Neutrophil (primary cell): ENCODE results near the gene ATXN1.

Experiments used
- H3K27ac ChIP-seq: fragments of 200-600 bp; sonication (generic); 2 replicates; pipeline ENCODE4 v1.5.1; 2016; ENCODE audit warnings: mild to moderate bottlenecking, moderate library complexity
- H3K27me3 ChIP-seq: fragments of 200-600 bp; sonication (generic); 2 replicates; pipeline ENCODE4 v1.6.0; 2016; ENCODE audit warnings: mild to moderate bottlenecking
- H3K36me3 ChIP-seq: fragments of 200-600 bp; sonication (generic); 2 replicates; pipeline ENCODE4 v1.5.1; 2017
- H3K4me1 ChIP-seq, 2 experiments: fragments of 200-600 bp in 1 of 2; sonication (generic) in 1 of 2; 1 replicate in 1 of 2; 2 replicates in 1 of 2; pipeline versions ENCODE4 v1.5.1 to v1.6.1; 2013 to 2016; ENCODE audit warnings: low read depth in 1 of 2, low read length in 1 of 2, mild to moderate bottlenecking in 1 of 2, moderate library complexity in 1 of 2; ENCODE audit not compliant: control insufficient read depth in 1 of 2, insufficient read depth in 1 of 2
- H3K4me3 ChIP-seq, 2 experiments: fragments of 200-600 bp in 1 of 2; sonication (generic) in 1 of 2; 1 replicate in 1 of 2; 2 replicates in 1 of 2; pipeline ENCODE4 v1.5.1; 2013 to 2016; ENCODE audit warnings: low read depth in 1 of 2, low read length in 1 of 2, mild to moderate bottlenecking in 1 of 2, moderate library complexity in 1 of 2
- H3K9me3 ChIP-seq: fragments of 200-600 bp; sonication (generic); 2 replicates; pipeline ENCODE4 v1.5.1; 2016
- CTCF ChIP-seq: fragments of 200-600 bp; sonication (generic); IDR thresholded peaks from 2 replicates; pipeline ENCODE4 v1.5.1; 2016; ENCODE audit warnings: antibody characterized with exemption

The ATXN1 gene

GRCh38 chr6:16653226-16653625 is 108.0 kb downstream of the ATXN1 start:
- H3K4me1 ChIP-seq = peaks cover 3 to 9% of the 10 kb centered on the region in 2 experiments
- no peak overlapping the region for H3K27ac ChIP-seq
- H3K4me3 ChIP-seq = no peak overlapping the region
- no peak for TF ChIP-seq CTCF
- peaks cover 34% of the 10 kb centered on the region for H3K36me3 ChIP-seq
- H3K9me3 ChIP-seq = no peaks in the 10 kb centered on the region
- no peaks in the 10 kb centered on the region for H3K27me3 ChIP-seq

GRCh38 chr6:16651871-16652270 is 109.4 kb downstream of the ATXN1 start:
- Histone ChIP-seq H3K9me3 (no peaks in the 10 kb centered on the region), H3K4me3 (no peak overlapping the region), H3K27me3 (no peaks in the 10 kb centered on the region), H3K27ac (peak overlapping the region; percentile 27), H3K4me1 (peaks cover 17 to 23% of the 10 kb centered on the region in 2 experiments), H3K36me3 (peaks cover 26% of the 10 kb centered on the region)
- no peak for TF ChIP-seq CTCF

GRCh38 chr6:16649890-16650289 is 111.4 kb downstream of the ATXN1 start:
- Histone ChIP-seq H3K36me3 (peaks cover 19% of the 10 kb centered on the region), H3K4me1 (peaks cover 18 to 23% of the 10 kb centered on the region in 2 experiments), H3K27ac (no peak overlapping the region), H3K4me3 (no peak overlapping the region), H3K27me3 (no peaks in the 10 kb centered on the region), H3K9me3 (no peaks in the 10 kb centered on the region)
- TF ChIP-seq CTCF = no peak

- TF ChIP-seq CTCF = no peak
- no peak overlapping the region for H3K27ac ChIP-seq
- H3K4me1 ChIP-seq = peaks cover 18 to 23% of the 10 kb centered on the region in 2 experiments
- H3K27me3 ChIP-seq = no peaks in the 10 kb centered on the region
- H3K4me3 ChIP-seq = no peak overlapping the region
- H3K9me3 ChIP-seq = no peaks in the 10 kb centered on the region
- H3K36me3 ChIP-seq = peaks cover 24% of the 10 kb centered on the region
These were observed 112.0 kb downstream of the ATXN1 start for GRCh38 chr6:16649241-16649640.

GRCh38 chr6:16648003-16648402 is 113.3 kb downstream of the ATXN1 start:
- Histone ChIP-seq H3K4me1 (peaks cover 18 to 23% of the 10 kb centered on the region in 2 experiments), H3K4me3 (no peak overlapping the region), H3K9me3 (no peaks in the 10 kb centered on the region), H3K36me3 (peaks cover 22% of the 10 kb centered on the region), H3K27ac (peak overlapping the region; percentile 62), H3K27me3 (no peaks in the 10 kb centered on the region)
- TF ChIP-seq CTCF = no peak

- TF ChIP-seq CTCF = no peak
- Histone ChIP-seq H3K27me3 (no peaks in the 10 kb centered on the region), H3K27ac (peak overlapping the region; percentile 62), H3K9me3 (no peaks in the 10 kb centered on the region), H3K4me1 (peaks cover 18 to 23% of the 10 kb centered on the region in 2 experiments), H3K36me3 (peaks cover 19% of the 10 kb centered on the region), H3K4me3 (no peak overlapping the region)
These were observed 113.8 kb downstream of the ATXN1 start for GRCh38 chr6:16647422-16647821.
